NCI-H1417 treated with DMSO at 0.1 percent for 48 hours (cell line): ENCODE results near the gene IQSEC3.

Source experiments
- DNase-seq: peaks from one replicate; lab custom pipeline; 2025; lab: John Stamatoyannopoulos, UW

IQSEC3 gene

DNA sequence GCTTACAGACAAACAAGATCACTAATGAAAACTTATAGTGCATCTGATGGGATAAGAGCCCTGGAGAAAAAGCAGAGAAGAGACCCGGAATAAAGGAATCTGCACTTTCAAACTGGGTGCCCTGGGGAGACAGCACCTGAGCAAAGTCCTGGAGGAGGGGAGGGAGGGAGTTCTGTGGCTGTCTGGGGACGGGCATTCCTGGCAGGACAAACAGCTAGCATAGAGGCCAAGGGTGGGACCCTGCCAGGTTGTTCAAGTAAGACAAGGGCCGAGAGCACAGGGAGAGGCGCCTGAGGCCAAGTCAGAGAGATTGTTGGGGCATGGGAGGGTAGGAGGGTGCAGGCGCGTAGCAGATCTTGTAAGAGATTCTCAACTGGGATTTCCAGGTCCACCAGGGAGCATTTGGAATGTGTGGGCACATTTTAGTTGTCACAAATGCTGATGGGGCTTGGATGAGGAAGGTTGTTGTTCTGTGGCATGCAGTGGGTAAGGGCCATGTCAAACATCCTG is 14.2 kb downstream of the IQSEC3 start:
- no peak for DNase-seq

DNA sequence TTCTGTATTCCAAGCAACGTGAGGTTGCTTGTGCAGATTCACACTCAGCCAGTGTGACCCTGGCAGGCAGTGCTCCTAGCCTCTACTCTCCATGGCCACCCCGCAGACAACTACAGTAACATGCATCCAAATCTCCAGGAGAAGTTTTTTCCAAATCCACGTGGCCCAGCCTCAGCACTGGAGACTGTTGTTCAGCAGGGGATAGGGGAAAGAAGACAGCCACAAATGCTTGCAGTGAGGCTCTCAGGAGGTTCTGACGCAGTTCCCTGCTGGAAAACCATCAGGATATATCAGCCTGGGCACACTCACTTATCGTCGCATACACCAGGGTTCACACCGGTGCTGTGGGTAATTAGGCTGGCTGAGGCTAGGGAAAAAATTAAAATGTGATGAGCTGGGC is 16.2 kb downstream of the IQSEC3 start:
- no peak for DNase-seq

DNA sequence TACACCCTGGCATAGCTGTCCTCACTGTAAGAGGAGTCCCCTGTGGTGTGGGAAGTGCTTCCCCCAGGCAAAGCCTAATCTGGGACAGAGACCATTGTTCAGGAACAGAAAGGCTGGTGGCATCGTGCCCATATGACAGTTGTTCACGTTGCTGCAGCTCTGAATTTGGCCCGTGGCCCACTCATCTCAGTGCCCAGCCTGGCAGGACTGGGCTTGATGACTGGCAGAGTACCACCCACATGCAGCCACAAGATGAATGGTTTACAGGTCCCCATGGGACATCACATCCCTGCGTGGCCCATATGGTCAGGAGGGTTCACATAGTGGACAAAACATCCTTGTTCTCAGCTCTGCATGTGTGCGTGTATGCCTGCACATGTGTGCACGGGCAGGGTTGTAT is 17.5 kb downstream of the IQSEC3 start:
- no peak for DNase-seq

DNA sequence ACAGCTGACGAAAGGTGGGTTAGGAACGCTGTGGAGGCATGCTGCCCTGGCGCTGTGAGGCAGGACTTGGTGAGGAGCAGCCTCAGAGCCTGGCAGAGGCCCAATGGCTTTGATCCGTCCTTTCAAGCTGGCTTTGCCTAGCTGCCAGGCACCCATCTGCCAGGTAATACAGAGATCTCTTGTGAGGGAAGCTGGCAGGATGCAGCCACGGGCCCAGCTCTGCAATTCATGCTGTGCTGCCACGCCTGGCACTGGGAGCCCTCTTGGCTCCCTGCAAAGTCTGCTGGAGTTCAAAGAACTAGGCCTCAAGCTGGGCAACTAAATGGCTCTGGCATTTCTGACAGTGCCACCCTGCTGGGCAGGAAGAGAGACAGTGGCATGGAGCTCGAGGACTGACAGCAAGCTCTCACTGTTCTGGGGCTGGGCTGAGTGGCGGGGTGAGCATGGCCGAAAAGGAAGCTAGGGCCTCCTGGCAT is 18.7 kb downstream of the IQSEC3 start:
- no peak for DNase-seq

DNA sequence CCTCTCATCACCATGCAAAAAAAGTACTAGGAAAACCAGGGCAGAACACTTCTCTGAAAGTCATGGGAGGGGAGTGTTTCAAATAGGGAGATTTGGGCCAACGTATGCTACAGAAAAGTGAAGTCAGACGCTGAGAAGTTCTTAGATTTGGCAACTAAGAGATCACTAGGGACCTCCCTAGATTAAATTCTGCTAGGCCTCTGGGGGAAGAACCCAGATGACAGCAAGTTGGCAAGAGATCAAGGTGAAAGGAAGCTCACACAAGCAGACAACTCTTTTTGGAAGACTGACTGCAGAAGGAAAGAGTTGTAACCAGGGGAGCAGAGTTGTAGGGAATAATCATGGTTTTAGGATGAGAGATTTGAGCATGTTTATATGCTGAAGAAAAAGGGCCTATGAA is 20.7 kb downstream of the IQSEC3 start:
- DNase-seq = no peak

DNA sequence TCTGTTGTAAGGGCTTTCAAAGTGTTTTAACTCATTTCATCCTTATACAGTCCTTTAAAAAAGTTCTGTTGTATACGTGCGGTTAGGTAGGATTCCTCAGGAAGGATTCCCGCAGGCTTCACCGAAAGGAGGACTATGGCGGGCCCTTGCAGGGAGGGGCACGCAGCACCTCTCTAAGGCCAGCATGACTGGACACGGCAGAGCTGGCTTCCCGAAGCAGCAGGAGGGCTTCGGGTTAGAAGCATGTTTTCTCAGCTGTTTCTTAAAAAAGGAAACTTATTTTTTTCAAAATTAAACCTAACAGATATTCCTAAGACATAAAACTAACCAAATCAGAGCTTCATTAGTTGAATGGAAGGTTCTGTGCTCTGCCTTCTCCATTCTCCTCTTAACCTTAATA is 21.3 kb downstream of the IQSEC3 start:
- DNase-seq = no peak

DNA sequence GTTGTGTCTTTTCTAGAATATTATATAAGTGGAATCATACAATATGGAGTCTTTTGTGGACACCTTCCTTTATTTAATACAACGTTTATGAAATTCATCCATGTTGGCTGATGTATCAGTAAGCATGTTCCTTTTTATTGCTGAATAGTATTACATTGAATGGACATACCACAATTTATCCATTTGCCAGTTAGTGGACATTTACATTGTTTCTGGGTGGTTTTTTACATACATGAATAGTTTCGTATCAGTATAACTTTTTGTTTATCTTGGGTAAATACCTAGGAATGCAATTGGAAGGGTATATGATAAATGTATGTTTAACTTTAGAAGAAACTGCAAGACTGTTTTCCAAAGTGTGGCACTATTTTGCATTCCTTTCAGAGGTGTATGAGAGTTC is 23.1 kb downstream of the IQSEC3 start:
- DNase-seq = no peak

DNA sequence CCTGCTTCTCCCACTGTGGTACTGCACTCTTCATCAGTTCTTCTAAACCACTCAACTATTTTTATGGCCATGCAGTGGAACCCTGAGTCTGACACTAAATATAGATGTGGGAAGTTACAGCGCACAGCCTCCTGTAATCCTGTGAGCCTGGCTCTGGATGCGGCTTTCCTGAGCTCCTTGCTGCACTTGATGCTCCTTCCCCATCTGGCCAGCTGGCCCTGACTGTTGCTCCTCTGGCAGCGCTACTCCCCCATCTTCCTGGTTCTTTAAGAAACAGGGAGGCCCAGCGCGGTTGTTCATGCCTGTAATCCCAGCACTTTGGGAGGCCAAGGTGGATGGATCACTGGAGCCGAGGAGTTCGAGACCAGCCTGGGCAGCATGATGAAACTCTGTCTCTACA is 24.6 kb downstream of the IQSEC3 start:
- no peak for DNase-seq

DNA sequence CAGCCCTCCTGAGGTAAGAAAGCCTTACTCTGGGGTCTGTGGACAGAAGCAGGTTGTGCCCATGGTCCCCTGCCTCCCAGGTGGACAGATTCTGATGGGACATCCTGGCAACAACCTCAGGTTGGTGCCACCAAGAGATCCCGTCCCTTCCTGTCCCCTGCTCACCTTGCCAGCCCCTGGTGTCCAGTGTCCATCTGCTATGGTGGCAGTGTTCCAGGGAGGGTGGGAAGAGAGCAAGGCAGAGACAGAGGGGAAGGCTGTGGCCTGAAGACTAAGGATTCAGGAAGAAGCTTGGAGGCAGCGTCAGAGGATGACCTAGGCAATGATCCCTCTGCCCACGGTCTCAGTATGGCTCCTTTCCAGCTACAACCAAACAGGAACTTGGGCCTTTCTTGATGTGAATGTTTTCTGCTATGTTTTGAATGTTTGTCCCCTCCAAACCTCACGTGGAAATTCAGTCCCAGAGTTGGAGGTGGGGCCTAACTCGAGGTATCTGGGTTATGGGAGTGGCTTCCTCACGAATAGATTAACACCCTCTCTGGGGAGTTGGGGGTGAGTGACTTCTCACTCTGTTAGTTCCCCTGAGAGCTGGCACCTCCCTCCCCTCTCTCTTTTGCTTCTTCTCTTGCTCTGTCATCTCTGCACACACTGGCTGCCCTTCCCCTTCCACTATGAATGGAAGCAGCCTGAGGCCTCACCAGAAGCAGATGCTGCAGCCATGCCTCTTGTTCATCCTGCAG is 26.9 kb downstream of the IQSEC3 start:
- DNase-seq = no peak

DNA sequence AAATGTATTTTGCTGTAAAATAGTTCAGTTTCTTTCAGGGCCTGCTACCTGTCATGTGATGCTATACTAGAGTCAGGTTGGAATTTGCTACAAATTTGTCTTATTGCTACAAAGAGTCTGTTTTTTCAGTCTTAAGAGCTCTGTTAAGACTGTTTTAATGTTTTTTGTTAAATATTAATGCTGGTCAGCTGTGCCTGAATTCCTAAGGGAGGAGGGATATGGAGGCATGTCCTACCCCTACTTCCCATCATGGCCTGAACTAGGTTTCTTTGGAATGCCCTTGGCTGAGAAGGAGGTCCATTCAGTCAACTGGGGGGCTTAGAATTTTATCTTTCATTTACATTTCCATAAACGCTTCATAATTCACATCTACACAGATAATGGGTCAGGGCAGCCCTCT is 30.0 kb downstream of the IQSEC3 start:
- no peak for DNase-seq

DNA sequence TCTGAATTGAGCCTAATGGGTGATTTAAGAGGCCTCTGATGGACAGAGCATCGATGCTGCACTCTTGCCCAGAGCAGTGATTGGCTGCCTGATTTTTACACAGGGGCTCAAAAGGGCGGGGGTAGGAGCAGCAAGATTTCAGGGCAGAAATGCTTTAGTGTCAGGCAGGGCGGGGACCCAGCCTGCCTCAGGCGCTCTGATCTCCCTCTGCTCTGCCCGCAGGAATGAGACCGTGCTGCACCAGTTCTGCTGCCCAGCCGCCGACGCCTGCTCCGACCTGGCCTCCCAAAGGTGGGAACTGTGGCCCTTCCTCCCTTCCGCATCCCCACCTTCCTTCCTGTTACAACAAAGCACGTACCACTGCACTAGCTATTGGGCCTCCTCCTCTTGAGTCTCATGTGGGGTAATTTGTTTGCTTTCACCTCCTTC is 32.4 kb downstream of the IQSEC3 start:
- DNase-seq = no peak

DNA sequence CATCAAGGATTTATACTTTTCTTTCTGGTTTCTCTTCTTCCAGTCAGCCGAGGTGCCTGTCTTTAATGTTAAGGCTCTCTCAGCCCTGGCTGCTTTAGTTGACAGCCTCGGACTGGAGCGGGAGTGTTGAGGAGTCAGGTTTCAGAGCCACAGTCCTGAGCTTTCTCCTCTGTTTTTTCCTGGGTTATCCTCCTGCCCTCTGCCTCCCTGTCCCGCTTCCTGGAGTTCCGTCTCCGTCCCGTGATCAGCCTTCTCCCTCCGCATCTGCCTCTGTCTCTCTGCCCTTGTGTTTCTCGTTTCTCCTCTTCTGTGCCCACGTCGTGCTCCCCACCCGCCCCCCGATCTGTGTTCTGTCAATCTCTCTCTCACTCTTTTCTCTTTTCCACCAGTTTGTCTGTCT is 33.0 kb downstream of the IQSEC3 start:
- DNase-seq = no peak

DNA sequence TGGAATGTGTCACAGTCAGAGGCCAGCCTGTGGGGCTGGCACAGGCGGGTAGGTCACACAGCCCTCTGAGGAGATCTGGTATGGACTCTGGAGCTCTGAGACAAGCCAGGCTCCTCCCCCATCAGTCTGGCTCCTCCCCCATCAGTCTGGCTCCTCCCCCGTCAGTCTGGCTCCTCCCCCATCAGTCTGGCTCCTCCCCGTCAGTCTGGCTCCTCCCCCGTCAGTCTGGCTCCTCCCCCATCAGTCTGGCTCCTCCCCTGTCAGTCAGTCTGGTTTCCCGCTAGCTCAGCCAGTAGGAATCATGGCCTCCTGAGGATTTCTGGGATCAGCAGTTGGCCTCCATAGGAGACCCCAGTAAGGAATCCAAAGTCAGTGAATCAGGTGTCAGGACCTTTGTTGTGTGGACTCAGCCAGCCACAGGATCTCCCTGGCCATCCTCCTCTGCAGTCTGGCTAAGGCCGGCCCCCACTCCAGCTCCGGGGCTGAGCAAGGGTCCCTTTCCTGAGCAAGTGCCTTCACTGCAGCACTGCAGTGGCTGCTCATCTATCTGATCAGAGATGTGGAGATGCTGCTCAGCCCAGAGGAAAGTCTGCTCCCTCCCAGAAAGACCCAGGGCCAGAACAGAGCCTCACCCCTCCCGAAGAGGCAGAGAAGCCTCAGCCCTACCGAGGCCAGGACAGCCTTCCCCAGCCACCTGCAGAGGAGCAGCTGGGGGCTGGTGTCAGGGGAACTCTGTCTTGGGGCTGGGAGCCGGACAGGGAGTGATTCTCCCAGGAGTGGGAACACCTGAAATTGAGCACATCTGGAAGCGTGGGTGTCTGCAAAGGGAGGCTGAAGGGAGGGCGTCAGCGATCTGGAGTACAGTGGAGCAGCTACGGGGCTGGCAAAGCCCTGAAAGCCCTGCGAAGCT is 35.7 kb downstream of the IQSEC3 start:
- no peak for DNase-seq

DNA sequence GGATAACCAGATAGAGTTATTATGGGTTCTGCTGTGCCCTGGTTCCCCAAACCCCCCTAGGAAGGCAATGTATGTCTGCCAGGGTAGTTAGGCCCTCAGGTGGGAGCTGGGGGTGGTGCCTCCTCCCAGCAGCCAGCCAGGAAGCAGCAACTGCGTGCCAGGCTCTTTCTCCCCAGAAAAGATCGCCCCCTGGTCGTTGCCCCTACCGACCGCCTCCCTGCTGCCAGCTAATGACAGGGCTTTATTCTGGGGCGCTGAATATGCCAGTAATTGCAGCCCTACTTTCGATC is 36.3 kb downstream of the IQSEC3 start:
- DNase-seq = no peak

DNA sequence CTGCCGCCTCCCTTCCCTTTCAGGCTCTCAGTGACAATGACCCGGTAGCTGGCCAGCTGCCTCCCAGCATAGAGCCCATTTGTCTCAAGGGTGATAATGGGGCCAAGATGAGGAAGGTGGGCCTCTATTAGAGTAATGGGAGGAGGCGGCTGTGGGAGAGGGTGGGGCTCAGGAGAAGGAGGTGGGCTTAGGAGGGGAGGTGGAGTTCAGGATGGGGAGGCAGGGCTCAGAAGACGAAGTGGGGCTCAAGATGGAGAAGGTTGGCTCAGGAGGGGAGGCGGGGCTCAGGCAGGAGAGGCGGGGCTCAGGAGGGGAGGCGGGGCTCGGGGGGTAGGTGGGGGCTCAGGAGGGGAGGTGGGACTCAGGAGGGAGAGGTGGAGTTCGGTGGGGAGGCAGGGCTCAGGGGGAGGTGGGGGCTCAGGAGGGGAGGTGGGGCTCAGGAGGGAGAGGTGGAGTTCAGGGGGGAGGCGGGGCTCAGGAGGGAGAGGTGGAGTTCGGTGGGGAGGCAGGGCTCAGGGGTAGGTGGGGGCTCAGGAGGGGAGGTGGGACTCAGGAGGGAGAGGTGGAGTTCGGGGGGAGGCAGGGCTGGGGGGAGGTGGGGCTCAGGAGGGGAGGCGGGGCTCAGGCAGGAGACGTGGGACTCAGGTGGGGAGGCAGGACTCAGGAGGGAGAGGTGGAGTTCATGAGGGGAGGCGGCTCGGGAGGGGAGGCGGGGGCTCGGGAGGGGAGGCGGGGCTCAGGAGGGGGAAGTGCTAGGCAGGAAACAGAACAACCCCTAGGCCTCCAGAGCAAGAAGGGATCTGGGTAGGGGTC is 36.8 kb downstream of the IQSEC3 start:
- DNase-seq = peak; percentile 83

DNA sequence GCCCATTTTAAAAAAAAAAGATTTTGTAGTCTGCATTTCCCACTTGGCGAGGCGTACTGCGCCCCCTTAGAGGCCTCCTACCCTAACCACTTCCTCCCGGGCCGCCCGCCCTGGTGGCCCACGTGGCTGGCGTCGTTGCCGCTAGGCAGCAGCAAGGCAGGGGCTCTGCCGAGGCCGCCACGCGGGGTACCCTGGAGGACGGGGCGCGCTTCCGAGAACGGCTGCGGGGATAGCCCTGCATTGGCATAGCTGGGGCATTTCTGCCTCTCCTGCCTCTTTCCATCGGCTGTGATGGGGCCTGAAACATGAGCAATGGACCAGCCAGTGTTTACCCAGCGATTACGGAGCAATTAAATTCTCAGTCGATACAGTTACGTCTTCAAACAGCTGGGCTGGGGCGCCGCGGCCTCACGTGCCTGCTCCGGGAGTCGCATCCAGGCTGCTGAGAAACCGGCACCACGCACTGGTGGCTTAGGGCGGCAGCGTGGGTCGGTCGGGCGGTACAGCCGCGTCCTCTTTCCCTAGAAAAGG is 38.0 kb downstream of the IQSEC3 start:
- DNase-seq = peak; percentile 97

DNA sequence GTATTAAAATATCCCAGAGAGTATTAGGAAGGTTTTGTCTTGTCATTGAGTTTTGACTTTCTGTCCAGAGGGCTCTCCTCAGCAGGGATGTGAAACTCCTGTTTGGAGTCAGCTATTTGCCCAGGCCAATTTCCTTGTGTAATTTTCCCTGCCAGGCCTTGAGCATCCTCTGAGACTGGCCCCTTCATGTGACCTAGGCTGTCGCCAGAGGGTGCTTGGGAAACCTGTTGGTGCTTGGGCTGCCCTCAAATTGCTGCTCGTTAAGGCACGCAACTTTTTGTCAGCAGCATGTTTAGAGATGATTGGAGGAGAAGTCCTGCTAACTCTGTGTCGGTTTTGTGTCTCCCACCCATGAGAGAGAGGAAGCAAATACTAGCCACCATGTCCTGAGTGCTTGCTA is 39.1 kb downstream of the IQSEC3 start:
- no peak for DNase-seq

DNA sequence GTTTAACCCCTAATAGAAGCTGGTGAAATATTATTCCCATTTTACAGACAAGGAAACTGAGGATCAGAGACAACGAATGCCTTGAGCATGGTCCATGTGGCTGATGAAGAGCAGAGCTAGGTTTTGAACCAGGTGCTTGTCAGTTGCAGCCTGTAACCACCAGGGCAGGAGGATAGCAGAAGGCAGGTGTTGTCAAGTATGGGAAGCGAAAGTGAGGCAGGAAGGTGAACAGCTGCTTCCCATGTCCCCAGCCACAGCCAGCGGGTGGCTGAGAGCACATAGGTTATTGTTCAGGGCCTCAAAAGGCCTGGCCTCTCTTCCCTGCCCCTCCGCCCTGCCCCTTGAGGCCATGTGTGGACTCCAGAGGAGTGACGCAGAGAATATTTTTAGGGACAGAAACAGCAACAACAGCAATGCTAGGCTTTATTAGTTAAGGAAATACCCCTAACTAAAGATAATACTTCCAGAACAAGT is 39.6 kb downstream of the IQSEC3 start:
- DNase-seq = no peak

DNA sequence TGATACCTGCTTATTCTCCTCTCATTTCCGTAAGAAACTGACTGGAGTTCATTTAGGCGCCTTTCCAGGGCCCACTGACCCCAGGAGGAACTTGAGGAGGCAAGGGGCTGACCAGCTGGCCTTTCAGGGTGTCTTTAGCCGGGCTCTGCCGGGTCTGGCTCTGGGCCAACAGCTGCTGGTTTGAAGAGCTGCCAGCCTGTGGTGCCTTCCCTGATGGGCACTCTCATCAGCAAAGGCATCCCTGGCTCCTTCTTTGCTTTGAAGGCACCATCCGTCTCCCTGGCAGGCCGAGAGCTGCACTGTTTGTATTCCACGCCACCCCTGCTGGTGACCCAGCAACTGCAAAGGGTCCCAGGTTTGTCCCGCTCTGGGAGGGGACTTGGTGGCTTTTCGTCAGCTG is 42.0 kb downstream of the IQSEC3 start:
- no peak for DNase-seq

DNA sequence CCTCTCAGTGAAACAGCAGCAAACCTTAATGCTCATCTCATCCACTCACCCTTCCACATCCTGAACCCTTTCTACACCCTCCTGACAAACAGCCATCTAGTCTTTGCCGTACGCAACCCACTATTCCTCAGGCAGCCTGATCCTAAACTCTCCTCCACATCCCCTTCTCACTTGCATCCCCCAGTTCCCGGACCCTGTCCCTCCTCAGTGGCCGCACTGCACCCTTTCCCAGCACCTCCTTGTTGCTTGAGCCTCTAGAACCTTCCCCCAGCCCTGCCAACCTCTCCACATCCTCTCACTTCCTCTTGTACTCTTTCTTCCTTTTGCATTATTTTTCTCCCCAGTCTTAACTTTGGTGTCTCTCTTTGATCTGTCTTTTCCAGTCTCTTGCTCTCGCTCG is 42.9 kb downstream of the IQSEC3 start:
- no peak for DNase-seq

DNA sequence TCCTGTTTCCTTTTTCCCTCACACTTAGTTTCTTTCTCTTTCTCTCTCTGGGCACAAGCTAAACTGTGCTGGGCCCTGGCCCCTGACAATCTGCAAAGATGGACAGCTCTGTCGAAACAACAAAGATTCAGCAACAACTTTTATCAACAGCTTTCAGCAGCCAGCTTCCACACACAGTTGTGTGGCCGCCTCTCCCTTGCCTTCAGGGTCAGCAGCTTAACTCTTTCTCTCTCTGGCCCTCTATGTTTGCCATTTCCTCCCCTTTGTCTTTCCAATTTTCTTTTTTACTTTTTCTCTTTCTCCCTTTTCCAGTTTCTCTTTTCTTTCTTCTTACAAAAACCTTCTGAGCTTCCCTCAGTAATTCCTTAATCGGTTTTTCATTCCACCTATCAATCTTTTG is 43.3 kb downstream of the IQSEC3 start:
- no peak for DNase-seq
